Trophoblast cell (in vitro differentiated cells and primary cell): ENCODE data around the gene XXYLT1.
"Not testable (repeated sequence)": the region's sequence is repeated elsewhere in the genome, so short reads cannot be mapped to it uniquely, and the experiment has no call there.

ENCODE experiments used
- DNase-seq, 2 donors: peaks; one replicate each; pipeline ENCODE4 v3.0.0-alpha.2; 2016
- H2AFZ ChIP-seq: 2 replicates; pipeline ENCODE4 v1.6.1; 2013; ENCODE audit warnings: low read length, moderate library complexity, mild to moderate bottlenecking; ENCODE audit not compliant: insufficient read depth, poor library complexity
- H2AK5ac ChIP-seq: 2 replicates; pipeline ENCODE4 v1.6.1; 2013; ENCODE audit warnings: mild to moderate bottlenecking, low read length
- H2BK120ac ChIP-seq: 2 replicates; pipeline ENCODE4 v1.6.1; 2013; ENCODE audit warnings: low read length, mild to moderate bottlenecking, moderate library complexity; ENCODE audit not compliant: insufficient read depth, poor library complexity
- H2BK12ac ChIP-seq: 2 replicates; pipeline ENCODE4 v1.6.1; 2013; ENCODE audit warnings: mild to moderate bottlenecking, low read length, moderate library complexity
- H2BK5ac ChIP-seq: 2 replicates; pipeline ENCODE4 v1.6.1; 2013; ENCODE audit warnings: low read length, low read depth, moderate library complexity, mild to moderate bottlenecking; ENCODE audit not compliant: poor library complexity
- H3K14ac ChIP-seq: 2 replicates; pipeline ENCODE4 v1.6.1; 2013; ENCODE audit warnings: mild to moderate bottlenecking, low read length
- H3K18ac ChIP-seq: 2 replicates; pipeline ENCODE4 v1.6.1; 2013; ENCODE audit warnings: mild to moderate bottlenecking, low read length
- H3K23ac ChIP-seq: 2 replicates; pipeline ENCODE4 v1.6.1; 2013; ENCODE audit warnings: low read length
- H3K27ac ChIP-seq: 2 replicates; pipeline ENCODE4 v1.5.1; 2013; ENCODE audit warnings: low read depth, mild to moderate bottlenecking, inconsistent platforms, low read length, moderate library complexity
- H3K27me3 ChIP-seq: 2 replicates; pipeline ENCODE4 v1.6.1; 2013; ENCODE audit warnings: inconsistent platforms, mild to moderate bottlenecking, low read length, moderate library complexity; ENCODE audit not compliant: insufficient read depth
- H3K36me3 ChIP-seq, 2 experiments: 1 replicate in 1 of 2; 2 replicates in 1 of 2; pipeline ENCODE4 v1.6.1; 2013; ENCODE audit warnings: low read length in 2 of 2, mild to moderate bottlenecking in 2 of 2, moderate library complexity in 1 of 2; ENCODE audit not compliant: insufficient read depth in 2 of 2, control insufficient read depth in 1 of 2
- H3K4ac ChIP-seq: 2 replicates; pipeline ENCODE4 v1.6.1; 2013; ENCODE audit warnings: low read depth, mild to moderate bottlenecking, low read length, moderate library complexity
- H3K4me1 ChIP-seq, 2 experiments: 1 replicate in 1 of 2; 2 replicates in 1 of 2; pipeline ENCODE4 v1.6.1; 2013; ENCODE audit warnings: low read length in 2 of 2, mild to moderate bottlenecking in 2 of 2, moderate library complexity in 1 of 2; ENCODE audit not compliant: insufficient read depth in 2 of 2, control insufficient read depth in 1 of 2
- H3K4me2 ChIP-seq: 2 replicates; pipeline ENCODE4 v1.6.1; 2013; ENCODE audit warnings: inconsistent platforms, mild to moderate bottlenecking, low read length, moderate library complexity
- H3K4me3 ChIP-seq: 2 replicates; pipeline ENCODE4 v1.5.1; 2013; ENCODE audit warnings: mild to moderate bottlenecking, low read depth, low read length, inconsistent platforms
- H3K79me1 ChIP-seq: one replicate; pipeline ENCODE4 v1.6.1; 2013; ENCODE audit warnings: low read length
- H3K79me2 ChIP-seq: 2 replicates; pipeline ENCODE4 v1.6.1; 2013; ENCODE audit warnings: low read length, mild to moderate bottlenecking; ENCODE audit not compliant: control insufficient read depth, insufficient read depth, poor library complexity
- H3K9ac ChIP-seq: 2 replicates; pipeline ENCODE4 v1.6.1; 2013; ENCODE audit warnings: mild to moderate bottlenecking, low read length
- H3K9me3 ChIP-seq: 2 replicates; pipeline ENCODE4 v1.6.1; 2013; ENCODE audit warnings: low read depth, mild to moderate bottlenecking, control low read depth, inconsistent platforms, low read length; ENCODE audit not compliant: insufficient read depth
- H4K12ac ChIP-seq: 2 replicates; pipeline ENCODE4 v1.6.1; 2013; ENCODE audit warnings: low read depth, mild to moderate bottlenecking, low read length, moderate library complexity
- H4K8ac ChIP-seq: 2 replicates; pipeline ENCODE4 v1.6.1; 2013; ENCODE audit warnings: low read depth, mild to moderate bottlenecking, low read length, moderate library complexity
- H4K91ac ChIP-seq: one replicate; pipeline ENCODE4 v1.6.1; 2013; ENCODE audit warnings: low read depth, mild to moderate bottlenecking, low read length, moderate library complexity
- WGBS: extraction: QIAGEN DNeasy Blood & Tissue Kit; methylation state at CpG from one replicate; pipeline ENCODE4 v1.1.7; 2013; ENCODE audit warnings: missing lambda C conversion rate; ENCODE audit not compliant: insufficient read length, insufficient coverage; ENCODE audit errors: extremely low coverage; 5-methylcytosine and 5-hydroxymethylcytosine counted together

The XXYLT1 gene

GRCh38 chr3:195087840-195088601 lies 182.9 kb downstream of the XXYLT1 start:
- not testable (repeated sequence) for H3K9ac ChIP-seq, H2BK120ac ChIP-seq, H3K27me3 ChIP-seq, H3K79me2 ChIP-seq, H3K79me1 ChIP-seq, H3K4me1 ChIP-seq, H3K14ac ChIP-seq, H3K4ac ChIP-seq, H3K9me3 ChIP-seq, H2AK5ac ChIP-seq, H4K12ac ChIP-seq, H3K36me3 ChIP-seq, H3K23ac ChIP-seq, DNase-seq, H2BK5ac ChIP-seq, H3K27ac ChIP-seq, H3K18ac ChIP-seq, H2BK12ac ChIP-seq
- peak overlapping the region; percentile 35 for H2AFZ ChIP-seq
- H4K8ac ChIP-seq, result peak overlapping the region; percentile 24
- no CpG with 5 or more reads among the region's 25 CpGs for whole genome bisulfite sequencing
- peak overlapping the region; percentile 61 for H3K4me3 ChIP-seq
- peak overlapping the region; percentile 71 for H3K4me2 ChIP-seq
- peak overlapping the region; percentile 3 for H4K91ac ChIP-seq

GRCh38 chr3:195087328-195087727 lies 183.6 kb downstream of the XXYLT1 start:
- H3K36me3 ChIP-seq, result no peaks in the 10 kb centered on the region
- H3K9me3 ChIP-seq, result no peaks in the 10 kb centered on the region
- no CpG with 5 or more reads among the region's 7 CpGs for WGBS
- H2BK120ac ChIP-seq, result no peak overlapping the region
- H2BK12ac ChIP-seq, result no peak overlapping the region
- no peak overlapping the region for H3K4me3 ChIP-seq
- H3K18ac ChIP-seq, result no peak overlapping the region
- peak overlapping the region; percentile 24 for H4K8ac ChIP-seq
- no peak overlapping the region for H2AFZ ChIP-seq
- H2BK5ac ChIP-seq, result no peak overlapping the region
- DNase-seq, result no peak
- peak overlapping the region; percentile 3 for H4K91ac ChIP-seq
- H4K12ac ChIP-seq, result no peak overlapping the region
- peaks cover 0 to 8% of the 10 kb centered on the region in 2 experiments for H3K4me1 ChIP-seq
- peak overlapping the region; percentile 71 for H3K4me2 ChIP-seq
- peaks cover 3% of the 10 kb centered on the region for H3K79me1 ChIP-seq
- no peak overlapping the region for H3K23ac ChIP-seq
- no peak overlapping the region for H3K4ac ChIP-seq
- no peak overlapping the region for H3K14ac ChIP-seq
- H3K27ac ChIP-seq, result no peak overlapping the region
- H3K79me2 ChIP-seq, result no peaks in the 10 kb centered on the region
- H3K27me3 ChIP-seq, result no peaks in the 10 kb centered on the region
- peak overlapping the region; percentile 5 for H3K9ac ChIP-seq
- H2AK5ac ChIP-seq, result no peak overlapping the region

DNA sequence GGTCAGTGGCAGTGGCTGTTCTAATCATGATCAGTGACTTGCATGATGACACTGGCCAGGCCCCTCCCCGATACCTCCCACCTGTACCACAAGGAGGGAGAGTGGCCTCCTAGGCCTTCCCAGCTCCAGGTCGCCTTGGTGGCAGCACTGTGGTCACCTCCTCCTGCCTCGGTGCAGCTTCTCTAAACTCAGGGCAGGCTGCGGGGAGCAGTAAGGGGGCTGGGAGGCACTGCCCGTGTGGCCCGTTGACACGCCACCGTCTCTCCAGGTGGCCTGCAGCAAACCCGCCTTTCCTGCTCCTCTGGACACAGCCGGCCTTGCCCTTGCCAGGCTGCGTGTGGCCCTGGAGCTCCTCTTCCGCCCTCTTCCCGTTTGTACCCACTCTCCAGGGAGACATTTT lies 184.1 kb downstream of the XXYLT1 start:
- Histone ChIP-seq H3K79me1 (peaks cover 3% of the 10 kb centered on the region), H3K14ac (no peak overlapping the region), H3K4me3 (no peak overlapping the region), H3K9ac (no peak overlapping the region), H3K4me2 (no peak overlapping the region), H4K12ac (no peak overlapping the region), H3K36me3 (no peaks in the 10 kb centered on the region), H3K23ac (no peak overlapping the region), H3K9me3 (no peaks in the 10 kb centered on the region), H4K8ac (peak overlapping the region; percentile 24), H3K27ac (no peak overlapping the region), H2AK5ac (no peak overlapping the region), H3K79me2 (no peaks in the 10 kb centered on the region), H2BK120ac (no peak overlapping the region), H3K18ac (no peak overlapping the region), H2BK12ac (no peak overlapping the region), H4K91ac (peak overlapping the region; percentile 37), H3K27me3 (no peaks in the 10 kb centered on the region), H3K4ac (no peak overlapping the region), H2BK5ac (no peak overlapping the region), H3K4me1 (peaks cover 0 to 8% of the 10 kb centered on the region in 2 experiments), H2AFZ (no peak overlapping the region)
- no peak for DNase-seq
- WGBS, result no CpG with 5 or more reads among the region's 13 CpGs

- Histone ChIP-seq H3K18ac (no peak overlapping the region), H3K36me3 (no peaks in the 10 kb centered on the region), H3K4me3 (no peak overlapping the region), H3K4me1 (peaks cover 0 to 8% of the 10 kb centered on the region in 2 experiments), H3K27me3 (no peaks in the 10 kb centered on the region), H3K23ac (no peak overlapping the region), H4K8ac (no peak overlapping the region), H4K12ac (no peak overlapping the region), H3K79me1 (peaks cover 3% of the 10 kb centered on the region), H3K79me2 (no peaks in the 10 kb centered on the region), H3K14ac (no peak overlapping the region), H2BK120ac (no peak overlapping the region), H2BK12ac (no peak overlapping the region), H3K9ac (no peak overlapping the region), H3K9me3 (no peaks in the 10 kb centered on the region), H3K27ac (no peak overlapping the region), H2AFZ (no peak overlapping the region), H3K4me2 (no peak overlapping the region), H3K4ac (no peak overlapping the region), H4K91ac (no peak overlapping the region), H2AK5ac (no peak overlapping the region), H2BK5ac (no peak overlapping the region)
- no CpG with 5 or more reads among the region's 4 CpGs for WGBS
- no peak for DNase-seq
Measured at GRCh38 chr3:195086341-195086740, 184.6 kb downstream of the XXYLT1 start.
